Measurements from ENCODE around the gene ARHGEF4.

GRCh38 chr2:130949954-130950353, 113.2 kb downstream of the ARHGEF4 start:
- TF ChIP-seq SP1 (IDR thresholded peaks at IDR 0.05) (no peak), ZNF384 (IDR thresholded peaks at IDR 0.05) (no peak), SUZ12 (IDR thresholded peaks at IDR 0.05) (no peak), TARDBP (IDR thresholded peaks at IDR 0.05) (no peak), PKNOX1 (IDR thresholded peaks at IDR 0.05) (no peak)

Measured in HEK293T (cell line).